Mucosa of gallbladder (tissue), 1 donor: ENCODE data around the gene SHISAL1. TPM values are rescaled to one million over a fixed set of nuclear protein-coding genes. Genes with fewer than 3 reads are reported as not detected.
A peak's percentile ranks its signal among the peaks of the same experiment; 100 is the strongest.
"Not testable (repeated sequence)": the region's sequence is repeated elsewhere in the genome, so short reads cannot be mapped to it uniquely, and the experiment has no call there.

Experiments used
- DNase-seq: peaks from one replicate; pipeline ENCODE4 v3.0.0-alpha.2; 2020; ENCODE audit warnings: low spot score
- total RNA-seq: library from RNA; stranded (reverse); gene quantifications from one replicate; pipeline ENCODE4 v1.2.1, GENCODE V29; 2021
- donor health status: DM: no; HTN: no; CAD: no.

Gene SHISAL1
- total RNA-seq, 1 donor from 2014 or later: 3.8 TPM

- no peak for DNase-seq
Observed at GRCh38 chr22:44304354-44304753, 8.4 kb downstream of the SHISAL1 start.

DNA sequence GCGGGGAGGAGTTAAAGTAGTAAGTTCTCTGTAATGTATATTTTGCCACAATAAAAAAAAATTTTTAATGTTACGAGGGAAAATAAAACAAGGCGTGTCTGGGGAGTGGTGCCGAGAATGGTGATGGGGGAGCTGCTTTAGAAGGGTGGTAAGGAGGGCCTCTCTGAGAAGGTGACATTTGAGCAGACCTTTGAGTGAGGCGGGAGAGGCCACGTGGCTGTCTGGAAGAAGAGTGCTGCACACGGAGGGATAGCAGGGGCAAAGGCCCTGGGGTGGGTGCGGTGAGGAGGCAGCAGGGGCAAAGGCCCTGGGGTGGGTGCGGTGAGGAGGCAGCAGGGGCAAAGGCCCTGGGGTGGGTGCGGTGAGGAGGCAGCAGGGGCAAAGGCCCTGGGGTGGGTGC, 10.4 kb downstream of the SHISAL1 start:
- not testable (repeated sequence) for DNase-seq

GRCh38 chr22:44301039-44301438, 11.7 kb downstream of the SHISAL1 start:
- DNase-seq: no peak

DNA sequence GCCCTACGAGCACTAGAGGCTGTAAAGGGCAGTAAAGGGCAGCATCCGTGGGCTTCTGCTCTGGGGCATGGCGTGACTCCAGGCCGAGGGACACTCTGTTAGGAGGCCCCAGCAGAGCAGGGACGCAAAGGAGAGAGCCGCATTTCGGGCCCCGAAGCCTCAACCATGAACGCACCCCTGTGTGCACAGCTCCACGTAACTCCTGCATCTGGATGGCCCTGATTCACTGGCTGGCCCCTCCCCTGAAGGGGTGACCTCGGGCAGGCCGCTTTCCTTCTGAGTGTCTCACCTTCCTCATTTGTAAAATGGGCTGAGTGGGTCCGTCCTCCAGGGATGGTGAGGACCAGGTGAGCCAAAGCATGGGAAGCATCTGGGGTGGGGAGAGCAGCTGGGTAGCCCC, 13.6 kb downstream of the SHISAL1 start:
- DNase-seq: no peak

- DNase-seq: no peak
Observed at GRCh38 chr22:44298406-44299091, 14.2 kb downstream of the SHISAL1 start.

DNA sequence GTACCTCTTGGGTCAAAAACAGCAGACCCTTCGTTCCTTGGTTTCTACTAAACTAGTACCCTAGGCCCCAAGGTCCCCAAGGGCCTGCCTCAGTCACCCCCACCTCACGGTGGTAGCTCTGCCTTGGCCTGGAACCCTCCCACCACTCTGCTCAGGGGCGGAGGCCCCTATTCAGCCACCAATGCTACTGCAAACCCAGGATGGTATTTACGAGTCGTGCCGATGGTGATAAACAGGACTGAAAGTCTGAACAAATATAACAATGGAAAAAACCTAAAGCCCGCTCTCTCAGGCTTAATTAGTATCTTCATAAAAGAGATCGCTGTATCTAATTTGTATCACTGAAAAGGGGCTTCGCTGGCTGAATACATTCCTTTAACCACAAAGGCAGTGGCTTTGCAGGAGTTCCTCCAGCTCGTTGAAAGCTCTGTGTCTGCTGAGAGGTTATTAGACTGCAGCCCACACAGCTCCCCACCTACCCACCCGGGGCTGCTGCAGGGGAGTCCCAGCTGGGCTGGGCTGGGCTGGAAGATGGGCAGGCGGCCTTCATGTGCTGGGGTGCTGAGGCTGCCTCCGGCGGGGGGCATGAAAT, 15.2 kb downstream of the SHISAL1 start:
- DNase-seq: no peak

DNA sequence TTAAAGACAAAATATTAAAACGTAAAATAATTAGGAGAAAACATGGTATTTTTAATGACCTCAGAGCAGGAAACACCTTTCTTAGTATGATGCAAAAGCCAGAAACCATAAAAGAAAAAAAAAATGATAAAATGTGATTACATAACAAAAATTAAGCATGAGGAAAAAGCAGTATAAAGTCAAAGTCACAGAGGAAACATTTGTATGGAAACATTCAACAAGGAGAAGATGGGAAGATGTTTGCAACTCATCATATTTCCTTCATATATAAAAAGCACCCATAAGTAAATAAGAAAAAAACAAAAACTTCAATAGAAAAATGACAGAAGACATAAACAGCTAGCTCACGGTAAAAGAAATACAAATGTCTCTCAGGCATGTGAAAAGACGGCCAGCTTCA, 17.3 kb downstream of the SHISAL1 start:
- DNase-seq: no peak

DNA sequence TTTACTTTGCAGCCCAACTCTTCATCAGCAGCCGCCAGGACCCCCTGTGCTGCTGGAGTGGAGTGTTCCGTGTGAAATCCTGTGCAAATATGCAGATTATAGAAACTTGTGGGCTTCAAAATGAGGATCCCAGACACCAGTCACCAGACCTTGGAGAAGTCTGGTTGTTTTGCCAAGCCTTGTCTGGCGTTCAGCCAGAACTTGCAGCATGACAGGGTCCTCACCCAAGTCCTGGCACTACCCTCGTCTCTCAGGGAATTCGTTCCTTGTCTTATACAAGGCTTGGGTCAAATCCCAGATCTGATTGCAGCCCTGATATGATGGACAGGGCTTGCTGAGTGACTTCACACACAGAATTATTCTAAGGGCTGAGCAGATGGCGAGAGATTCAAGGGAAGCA, 18.9 kb downstream of the SHISAL1 start:
- DNase-seq: no peak

GRCh38 chr22:44293034-44293433, 19.7 kb downstream of the SHISAL1 start:
- DNase-seq: no peak

DNA sequence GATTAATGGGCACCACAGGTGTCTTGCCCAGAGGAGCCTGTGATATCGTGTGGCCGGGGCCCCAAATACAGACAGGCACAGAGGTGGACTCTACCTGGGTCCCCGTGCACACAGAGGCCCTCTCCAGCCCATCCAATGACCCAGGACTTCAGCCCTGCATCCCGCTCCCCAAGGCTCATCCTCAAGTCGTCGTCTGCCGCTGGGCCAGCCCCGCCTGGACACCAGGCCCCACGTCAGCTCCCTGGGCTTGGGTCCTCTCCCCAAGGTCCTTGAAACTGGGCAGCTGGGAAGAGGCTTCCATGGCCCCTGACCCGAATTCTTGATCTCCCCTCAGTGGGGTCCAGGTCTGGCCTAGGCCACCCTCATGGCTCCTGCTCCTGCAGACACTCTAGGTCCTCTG, 20.2 kb downstream of the SHISAL1 start:
- DNase-seq: no peak

GRCh38 chr22:44291674-44292360, 20.9 kb downstream of the SHISAL1 start:
- DNase-seq: no peak

DNA sequence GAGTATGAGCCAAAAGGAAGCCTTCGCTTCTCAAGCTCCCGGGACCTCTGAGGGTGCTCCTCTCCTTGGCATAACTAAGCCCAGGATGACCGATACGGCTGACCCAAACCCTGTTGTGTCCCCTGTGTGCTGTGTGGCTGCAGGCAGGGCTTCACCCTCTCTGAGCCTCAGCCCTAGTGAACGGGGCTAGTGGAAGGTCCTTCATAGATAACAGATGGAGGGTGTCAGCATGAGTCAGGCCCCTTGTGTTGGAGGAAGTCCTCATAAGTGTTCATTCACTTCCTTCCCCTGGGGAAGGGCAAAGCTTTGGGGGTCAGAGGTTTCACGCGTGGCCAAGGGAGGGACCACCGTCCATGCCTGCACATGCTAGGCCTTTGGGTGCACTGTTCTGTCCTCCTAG, 21.5 kb downstream of the SHISAL1 start:
- DNase-seq: no peak

GRCh38 chr22:44289414-44290171, 23.2 kb downstream of the SHISAL1 start:
- DNase-seq: peak; percentile 25

DNA sequence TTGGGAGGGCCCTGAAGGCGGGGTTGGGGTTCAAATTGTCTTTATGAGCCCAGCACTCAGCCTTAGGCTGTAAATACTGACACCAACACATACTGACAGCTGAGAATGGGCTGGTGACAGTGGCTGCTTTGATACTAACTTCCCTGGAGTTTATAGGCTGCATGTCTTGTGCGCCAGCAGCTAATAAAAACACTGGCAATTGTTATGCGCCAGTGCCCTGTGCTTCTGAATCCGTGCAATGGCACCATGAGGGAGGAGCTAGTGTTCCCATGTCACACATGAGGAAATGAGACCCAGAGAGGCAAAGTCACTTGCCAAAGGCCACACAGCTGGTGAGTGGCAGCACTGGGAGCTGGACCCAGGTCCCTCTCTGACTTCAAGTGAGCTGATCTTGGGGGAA, 23.8 kb downstream of the SHISAL1 start:
- DNase-seq: no peak

GRCh38 chr22:44287741-44288140, 25.0 kb downstream of the SHISAL1 start:
- DNase-seq: no peak

- no peak for DNase-seq
Observed at GRCh38 chr22:44287121-44287693, 25.5 kb downstream of the SHISAL1 start.

DNA sequence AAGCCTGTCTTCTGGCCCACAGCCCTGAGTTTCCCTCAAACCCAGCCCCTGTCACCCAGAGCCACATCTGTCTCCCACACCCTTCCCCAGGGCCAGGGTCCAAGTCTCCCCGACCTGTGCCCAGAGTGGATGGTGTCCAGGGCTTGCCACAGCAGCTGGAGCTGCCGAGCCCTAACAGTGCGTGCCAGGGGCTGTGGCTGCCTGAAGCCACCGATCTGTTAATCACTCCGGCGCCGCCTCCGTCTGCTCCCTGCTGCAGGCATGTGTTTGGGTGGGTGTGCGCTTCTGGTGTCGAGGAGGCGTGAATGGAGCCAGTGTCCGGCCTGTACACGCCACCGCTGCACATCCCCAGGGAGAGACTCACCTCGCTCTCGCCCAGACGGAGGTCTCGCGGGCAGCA, 26.1 kb downstream of the SHISAL1 start:
- no peak for DNase-seq

- no peak for DNase-seq
Observed at GRCh38 chr22:44284711-44285110, 28.0 kb downstream of the SHISAL1 start.

GRCh38 chr22:44281768-44282637, 30.7 kb downstream of the SHISAL1 start:
- no peak for DNase-seq

DNA sequence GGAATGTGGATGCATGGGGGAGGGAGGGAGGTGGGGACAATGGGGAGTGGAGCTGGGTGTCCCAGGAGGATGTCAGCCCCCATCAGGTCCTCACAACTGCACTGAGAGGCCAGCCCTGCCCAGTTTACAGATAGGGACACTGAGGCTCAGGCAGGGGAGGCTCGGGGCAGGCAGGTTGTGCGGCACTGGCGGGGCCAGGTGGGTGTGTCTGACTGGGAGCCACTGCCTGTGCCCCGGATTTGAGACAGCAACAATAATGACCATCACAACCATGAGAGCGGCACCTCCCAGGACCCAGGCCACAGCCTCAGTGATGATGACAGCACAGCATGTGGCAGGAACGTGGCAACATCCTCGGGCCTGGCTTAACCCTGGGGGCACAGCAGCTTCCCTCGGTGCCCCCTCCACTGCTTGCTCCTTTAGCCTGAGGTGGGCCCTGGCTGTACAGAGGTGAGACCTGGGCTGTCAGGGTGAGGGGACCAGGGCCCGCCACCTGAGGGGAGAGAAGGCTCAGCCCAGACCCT, 32.0 kb downstream of the SHISAL1 start:
- DNase-seq: no peak

- no peak for DNase-seq
Observed at GRCh38 chr22:44279069-44279360, 33.7 kb downstream of the SHISAL1 start.
